ENCODE results near the gene SLC28A2. TPM values are rescaled to one million over a fixed set of nuclear protein-coding genes. Genes with fewer than 3 reads are reported as not detected.

Gene SLC28A2
- total and polyA plus RNA-seq, 9 of the 15 experiments (the other 6 are each of a cell fraction or from before 2014, with no cell fraction given): 0.03 to 0.04 TPM; not detected in 7

- no peak for TF ChIP-seq HBP1 (CRISPR knock-in tag; IDR thresholded peaks at IDR 0.05)
- no peak for TF ChIP-seq ZNF324 (CRISPR knock-in tag; IDR thresholded peaks at IDR 0.05)
- no peak for TF ChIP-seq SRSF1 (IDR thresholded peaks at IDR 0.05; ENCODE audit: low read depth, low read length)
These were observed 16.1 kb downstream of the SLC28A2 start (continued) for GRCh38 chr15:45268135-45268534.

- in situ Hi-C loops (cut with MboI) (no loop called here), intact Hi-C loops (cut with micrococcal nuclease) (no loop called here)
- no TSS peak for BruUV-seq (replicated peaks)
- no peak for ATAC-seq
- no peaks in the 10 kb centered on the region; the same call in 1 of the 2 replicates for H3K9me3 ChIP-seq (replicated peaks; ENCODE audit: control insufficient read depth, insufficient read depth, low read depth, low read length)
- no peak for DNase-seq (ENCODE audit: extremely low read depth in 1 of 4, low spot score in 3 of 4)
- H3K4me1 ChIP-seq (replicated peaks in 1 of 2; ENCODE audit: control insufficient read depth in 2 of 2, insufficient read depth in 2 of 2, low read length in 2 of 2): peaks cover 0 to 4% of the 10 kb centered on the region in 2 experiments; a peak in 2 of 5 replicates
- H3K4me2 ChIP-seq (ENCODE audit: insufficient read depth, low read length): no peak overlapping the region
- no peaks in the 10 kb centered on the region for H3K36me3 ChIP-seq (ENCODE audit: control insufficient read depth, insufficient read depth, low read length)
- FAIRE-seq: no peak
- H2AFZ ChIP-seq (ENCODE audit: low read depth, low read length): no peak overlapping the region
- H4K20me1 ChIP-seq (replicated peaks; ENCODE audit: control insufficient read depth, insufficient read depth, low read length): no peaks in the 10 kb centered on the region
- H3K27me3 ChIP-seq (ENCODE audit: control insufficient read depth in 2 of 2, insufficient read depth in 2 of 2, low read length in 2 of 2): no peaks in the 10 kb centered on the region
- ChIA-PET CTCF (ENCODE audit: low intra/inter-chr PET ratio) (no interaction called here), POLR2A (interaction anchor here (0.6 kb wide), 1 partner anchor 403 kb away, joined by 3 read pairs; no protein-coding TSS in a partner anchor)
- 22% methylated on average over 5 of the region's 5 CpGs for WGBS (ENCODE audit: insufficient coverage, low coverage, missing lambda C conversion rate)
- no peak overlapping the region for H3K9ac ChIP-seq (ENCODE audit: insufficient read depth in 1 of 2, low read depth in 2 of 2, low read length in 2 of 2)
- no peak overlapping the region for H3K27ac ChIP-seq (ENCODE audit: extremely low read depth, low read depth, low read length)
- no peak overlapping the region for H3K4me3 ChIP-seq
- H3K79me2 ChIP-seq (ENCODE audit: control insufficient read depth, insufficient read depth, low read length): no peaks in the 10 kb centered on the region
- H3K9me1 ChIP-seq (ENCODE audit: control insufficient read depth, insufficient read depth, low read length): no peaks in the 10 kb centered on the region
- no peak for TF ChIP-seq ZNF134 (CRISPR knock-in tag; conservative IDR thresholded peaks at IDR 0.05)
- no peak for TF ChIP-seq NR1H2 (CRISPR knock-in tag; IDR thresholded peaks at IDR 0.05)
- TF ChIP-seq KDM1A (IDR thresholded peaks at IDR 0.05): no peak
- no peak for TF ChIP-seq HNRNPH1 (optimal IDR thresholded peaks at IDR 0.05; ENCODE audit: low read depth, low read length)
- no peak for TF ChIP-seq MBD1 (CRISPR knock-in tag; IDR thresholded peaks at IDR 0.05)
- no peak for TF ChIP-seq ZNF311 (CRISPR knock-in tag; IDR thresholded peaks at IDR 0.05)
- no peak for TF ChIP-seq RERE (CRISPR knock-in tag; IDR thresholded peaks at IDR 0.05; ENCODE audit: borderline replicate concordance)
- no peak for TF ChIP-seq ZSCAN29 (IDR thresholded peaks at IDR 0.05)
These were observed 22.8 kb downstream of the SLC28A2 start for GRCh38 chr15:45274636-45275380.
